Activated CD8-positive, alpha-beta memory T cell treated with anti-CD3 and anti-CD28 coated beads, Interleukin-2, amount 50 U/mL, for 1 hour (primary cell): ENCODE results near the gene ZNF486.
A peak's percentile ranks its signal among the peaks of the same experiment; 100 is the strongest.
"Not testable (repeated sequence)": the region's sequence is repeated elsewhere in the genome, so short reads cannot be mapped to it uniquely, and the experiment has no call there.

ENCODE experiments used
- DNase-seq: peaks from one replicate; pipeline ENCODE4 v3.0.0-alpha.2; 2020; ENCODE audit errors: extremely low read depth

Gene ZNF486

GRCh38 chr19:20167020-20167644 is at the start of gene ZNF486:
Gene ZNF486 (plus strand): TSS chr19:20167214. CDS start chr19:20167331, 117 bp downstream.
- peak; percentile 85 for DNase-seq

DNA sequence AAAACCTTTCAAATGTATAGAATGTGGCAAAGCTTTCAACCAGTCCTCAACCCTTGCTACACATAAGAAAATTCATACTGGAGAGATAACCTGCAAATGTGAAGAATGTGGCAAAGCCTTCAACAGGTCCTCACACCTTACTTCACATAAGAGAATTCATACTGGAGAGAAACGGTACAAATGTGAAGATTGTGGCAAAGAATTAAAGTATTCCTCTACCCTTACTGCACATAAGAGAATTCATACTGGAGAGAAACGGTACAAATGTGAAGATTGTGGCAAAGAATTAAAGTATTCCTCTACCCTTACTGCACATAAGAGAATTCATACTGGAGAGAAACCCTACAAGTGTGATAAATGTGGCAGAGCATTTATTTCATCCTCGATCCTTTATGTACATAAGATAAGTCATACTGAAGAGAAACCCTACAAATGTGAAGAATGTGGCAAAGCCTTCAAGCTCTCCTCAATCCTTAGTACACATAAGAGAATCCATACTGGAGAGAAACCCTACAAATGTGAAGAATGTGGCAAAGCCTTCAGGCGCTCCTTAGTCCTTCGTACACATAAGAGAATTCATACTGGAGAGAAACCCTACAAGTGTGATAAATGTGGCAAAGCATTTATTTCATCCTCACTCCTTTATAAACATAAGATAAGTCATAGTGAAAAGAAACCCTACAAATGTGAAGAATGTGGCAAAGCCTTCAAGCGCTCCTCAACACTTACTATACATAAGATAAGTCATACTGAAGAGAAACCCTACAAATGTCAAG is 48.8 kb upstream of the ZNF486 start:
- DNase-seq, result not testable (repeated sequence)

- DNase-seq, result no peak
These were observed 42.1 kb upstream of the ZNF486 start for GRCh38 chr19:20124879-20125278.

DNA sequence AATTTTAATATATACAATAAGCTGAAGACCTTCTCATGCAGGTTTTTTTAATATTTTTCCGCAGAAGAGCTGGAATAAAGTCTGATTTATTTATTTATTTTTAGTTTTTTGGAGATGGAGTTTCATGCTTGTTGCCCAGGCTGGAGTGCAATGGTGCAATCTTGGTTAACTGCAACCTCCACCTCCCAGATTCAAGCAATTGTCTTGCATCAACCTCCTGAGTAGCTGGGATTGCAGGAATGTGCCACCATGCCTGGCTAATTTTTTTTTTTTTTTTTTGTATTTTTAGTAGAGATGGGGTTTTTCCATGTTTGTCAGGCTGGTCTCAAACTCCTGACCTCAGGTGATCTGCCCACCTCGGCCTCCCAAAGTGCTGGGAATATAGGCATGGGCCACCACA is 34.1 kb upstream of the ZNF486 start:
- not testable (repeated sequence) for DNase-seq

DNA sequence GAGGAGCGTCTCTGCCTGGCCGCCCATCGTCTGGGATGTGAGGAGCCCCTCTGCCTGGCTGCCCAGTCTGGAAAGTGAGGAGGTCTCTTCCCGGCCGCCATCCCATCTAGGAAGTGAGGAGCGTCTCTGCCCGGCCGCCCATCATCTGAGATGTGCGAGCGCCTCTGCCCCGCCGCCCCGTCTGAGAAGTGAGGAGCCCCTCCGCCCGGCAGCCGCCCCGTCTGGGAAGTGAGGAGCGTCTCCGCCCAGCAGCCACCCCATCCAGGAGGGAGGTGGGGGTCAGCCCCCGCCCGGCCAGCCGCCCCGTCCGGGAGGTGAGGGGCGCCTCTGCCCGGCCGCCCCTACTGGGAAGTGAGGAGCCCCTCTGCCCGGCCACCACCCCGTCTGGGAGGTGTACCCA is 29.3 kb upstream of the ZNF486 start:
- not testable (repeated sequence) for DNase-seq

- no peak for DNase-seq
These were observed 15.3 kb upstream of the ZNF486 start for GRCh38 chr19:20151617-20152145.

GRCh38 chr19:20152506-20152905 is 14.5 kb upstream of the ZNF486 start:
- DNase-seq, result not testable (repeated sequence)

- no peak for DNase-seq
These were observed 13.7 kb upstream of the ZNF486 start for GRCh38 chr19:20153281-20153680.

DNA sequence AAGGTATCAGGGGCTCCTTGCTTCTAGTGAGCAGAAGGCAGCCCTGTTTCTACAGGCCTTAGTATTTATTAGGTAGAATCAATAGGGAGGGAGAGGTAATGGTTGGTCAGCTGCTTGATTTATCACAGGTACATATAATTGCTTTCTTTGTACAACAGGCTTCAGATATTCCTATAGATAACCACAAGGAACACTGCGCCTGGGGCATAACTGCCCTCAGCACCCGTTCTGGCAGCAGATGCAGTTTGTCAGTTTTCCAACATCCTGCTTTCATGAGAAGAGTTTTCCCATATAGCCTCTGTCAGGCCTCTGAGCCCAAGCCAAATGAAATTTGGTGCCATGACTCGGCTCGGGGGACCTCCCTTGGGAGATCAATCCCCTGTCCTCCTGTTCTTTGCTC is 12.4 kb upstream of the ZNF486 start:
- DNase-seq, result no peak

- DNase-seq, result no peak
These were observed 4.2 kb upstream of the ZNF486 start for GRCh38 chr19:20162821-20163220.

DNA sequence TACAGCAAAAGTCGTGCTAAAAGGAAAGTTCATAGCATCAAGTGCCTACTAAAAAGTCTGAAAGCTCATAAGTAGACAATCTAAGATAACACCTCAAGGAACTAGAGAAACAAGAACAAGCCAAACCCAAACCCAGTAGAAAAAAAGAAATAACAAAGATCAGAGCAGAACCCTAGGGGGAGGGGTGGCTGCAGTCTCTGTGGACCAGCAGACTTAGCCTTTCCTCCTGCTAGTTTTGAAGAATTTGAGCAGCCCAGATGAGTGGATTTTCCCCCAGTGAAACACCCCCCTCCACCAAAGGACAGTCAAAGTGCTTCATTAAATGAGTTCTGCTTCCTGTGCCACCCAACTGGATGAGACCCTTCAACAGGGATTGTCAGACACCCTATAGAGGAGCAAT is 2.6 kb upstream of the ZNF486 start:
- DNase-seq, result no peak

DNA sequence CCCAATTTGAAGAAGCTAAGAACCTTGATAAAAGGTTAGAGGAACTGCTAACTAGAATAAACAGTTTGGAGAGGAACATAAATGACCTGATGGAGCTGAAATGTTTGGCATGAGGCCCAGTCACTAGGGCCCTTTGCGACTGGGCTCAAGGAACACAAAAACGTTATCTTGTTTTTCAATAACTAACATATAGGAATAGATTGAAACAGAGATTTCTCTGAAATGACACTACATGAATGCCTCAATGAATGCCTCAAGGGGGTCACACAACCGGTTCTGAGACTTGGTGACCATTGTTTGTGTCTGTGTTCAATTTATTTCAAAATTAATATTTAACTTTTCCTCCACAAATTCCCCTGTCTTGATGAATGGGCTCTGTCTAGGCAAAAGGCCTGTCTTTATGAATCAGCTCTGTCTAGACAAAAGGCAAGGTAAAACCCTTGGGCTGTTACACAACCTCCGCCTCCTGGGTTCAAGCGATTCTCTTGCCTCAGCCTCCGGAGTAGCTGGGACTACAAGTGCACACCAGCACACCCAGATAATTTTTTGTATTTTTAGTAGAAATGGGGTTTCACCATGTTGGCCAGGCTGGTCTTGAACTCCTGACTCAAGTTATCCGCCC is 932 bp upstream of the ZNF486 start:
- DNase-seq, result no peak

- DNase-seq, result no peak
These were observed 673 bp downstream of the ZNF486 start for GRCh38 chr19:20167651-20168122.

GRCh38 chr19:20171285-20171684 is 4.3 kb downstream of the ZNF486 start:
- DNase-seq, result no peak

DNA sequence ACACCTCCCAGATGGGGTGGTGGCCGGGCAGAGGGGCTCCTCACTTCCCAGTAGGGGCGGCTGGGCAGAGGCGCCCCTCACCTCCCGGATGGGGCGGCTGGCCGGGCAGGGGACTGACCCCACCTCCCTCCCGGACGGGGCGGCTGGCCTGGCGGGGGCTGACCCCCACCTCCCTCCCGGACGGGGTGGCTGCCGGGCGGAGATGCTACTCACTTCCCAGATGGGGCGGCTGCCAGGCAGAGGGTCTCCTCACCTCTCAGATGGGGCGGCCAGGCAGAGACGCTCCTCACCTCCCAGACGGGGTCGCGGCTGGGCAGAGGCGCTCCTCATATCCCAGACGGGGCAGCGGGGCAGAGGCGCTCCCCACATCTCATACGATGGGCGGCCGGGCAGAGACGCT is 8.8 kb downstream of the ZNF486 start:
- not testable (repeated sequence) for DNase-seq

- DNase-seq, result not testable (repeated sequence)
These were observed 12.9 kb downstream of the ZNF486 start for GRCh38 chr19:20179956-20180355.

DNA sequence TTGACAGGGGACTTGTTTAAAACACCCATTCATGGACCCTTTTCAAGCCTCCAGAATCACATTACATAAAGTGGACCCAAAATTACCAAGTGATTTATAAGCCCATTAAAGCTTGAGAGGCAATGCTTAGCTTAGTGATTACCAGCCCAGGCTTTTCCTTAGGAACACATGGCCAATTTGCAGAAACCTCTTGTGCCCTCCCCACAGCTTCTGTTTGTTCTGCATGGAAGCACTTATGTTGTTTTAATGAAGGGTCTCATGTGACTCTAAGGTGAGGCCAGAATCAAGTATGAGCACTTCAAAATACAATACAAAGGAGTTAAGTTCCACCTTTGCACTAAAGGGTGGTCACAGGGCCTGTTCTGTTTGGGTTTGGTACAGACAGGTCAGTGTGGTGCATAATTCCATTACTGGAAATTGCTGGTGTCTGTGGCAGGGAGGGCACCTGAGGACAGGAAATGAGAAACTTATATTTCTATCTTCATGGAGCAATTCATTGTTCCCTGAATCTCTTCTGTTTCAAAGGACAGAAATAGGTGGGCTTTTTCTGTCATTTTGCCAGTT is 15.3 kb downstream of the ZNF486 start:
- no peak for DNase-seq

DNA sequence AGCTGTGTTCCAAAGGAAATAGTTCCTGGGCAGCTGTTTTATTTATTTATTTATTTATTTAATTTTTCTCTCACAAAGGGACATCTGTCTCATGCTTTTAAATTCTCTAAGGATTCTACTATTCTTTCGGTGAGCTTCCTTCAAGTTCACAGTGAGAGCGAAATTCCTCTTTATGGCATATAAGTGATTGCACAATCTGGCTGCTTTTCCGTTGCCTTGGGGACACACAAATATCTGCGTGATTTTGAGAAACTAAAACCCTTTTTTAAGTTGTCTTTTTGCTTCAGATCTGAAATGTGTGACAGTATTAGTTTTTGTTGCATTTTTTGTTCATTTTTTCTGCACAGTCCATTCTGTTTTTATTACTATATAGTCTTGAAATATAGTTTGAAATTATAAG is 19.2 kb downstream of the ZNF486 start:
- no peak for DNase-seq

- DNase-seq, result no peak
These were observed 30.7 kb downstream of the ZNF486 start for GRCh38 chr19:20197747-20198146.

GRCh38 chr19:20209051-20209450 is 42.0 kb downstream of the ZNF486 start:
- no peak for DNase-seq

DNA sequence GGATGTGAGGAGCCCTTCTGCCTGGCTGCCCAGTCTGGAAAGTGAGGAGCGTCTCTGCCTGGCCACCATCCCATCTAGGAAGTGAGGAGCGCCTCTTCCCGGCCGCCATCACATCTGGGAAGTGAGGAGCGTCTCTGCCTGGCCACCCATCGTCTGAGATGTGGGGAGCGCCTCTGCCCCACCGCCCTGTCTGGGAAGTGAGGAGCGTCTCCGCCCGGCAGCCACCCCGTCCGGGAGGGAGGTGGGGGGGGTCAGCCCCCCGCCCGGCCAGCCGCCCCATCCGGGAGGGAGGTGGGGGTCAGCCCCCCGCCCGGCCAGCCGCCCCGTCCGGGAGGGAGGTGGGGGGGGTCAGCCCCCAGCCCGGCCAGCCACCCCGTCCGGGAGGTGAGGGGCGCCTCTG is 47.4 kb downstream of the ZNF486 start:
- not testable (repeated sequence) for DNase-seq

DNA sequence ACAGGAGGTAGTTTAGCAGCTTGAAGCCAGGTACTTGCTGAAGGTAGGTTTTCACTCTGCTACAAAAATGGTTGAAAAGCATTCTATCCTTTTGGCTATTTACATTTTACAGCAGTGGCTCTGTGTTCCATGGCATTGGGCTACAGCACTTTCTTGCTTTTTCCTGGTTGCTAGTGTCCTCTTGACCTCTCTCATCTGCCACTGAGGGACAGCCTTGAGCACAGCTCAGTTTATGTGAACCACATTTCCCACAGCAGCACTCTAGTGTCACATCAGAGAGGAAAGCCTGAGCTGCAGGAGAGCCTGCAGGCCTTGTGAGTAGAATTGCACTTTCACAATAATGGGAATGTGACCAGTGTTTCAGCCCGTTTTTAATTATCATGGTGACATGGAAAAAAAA is 54.6 kb downstream of the ZNF486 start:
- not testable (repeated sequence) for DNase-seq
